IPS-18c (cell line): ENCODE results near the gene TMEM244.
"Not testable (repeated sequence)": the region's sequence is repeated elsewhere in the genome, so short reads cannot be mapped to it uniquely, and the experiment has no call there.

Experiments
- H3K4me3 ChIP-seq: 2 replicates; pipeline ENCODE4 v1.7.0; 2013; ENCODE audit warnings: low read depth, mild to moderate bottlenecking, low read length, moderate library complexity; ENCODE audit not compliant: insufficient read depth
- H3K9me3 ChIP-seq: one replicate; pipeline ENCODE4 v1.6.1; 2013; ENCODE audit warnings: mild to moderate bottlenecking, low read length, moderate library complexity; ENCODE audit not compliant: control insufficient read depth, insufficient read depth

Gene TMEM244

GRCh38 chr6:129860908-129861665 lies at the start of gene TMEM244:
TSS of gene TMEM244 (minus strand) at chr6:129861315. CDS start at chr6:129861188, 127 bp downstream.
- Histone ChIP-seq H3K9me3 (no peaks in the 10 kb centered on the region), H3K4me3 (no peak within 1 kb of the TSS)

- Histone ChIP-seq H3K9me3 (no peaks in the 10 kb centered on the region), H3K4me3 (no peak overlapping the region)
These were observed 47.7 kb upstream of the TMEM244 start for GRCh38 chr6:129908858-129909257.

- Histone ChIP-seq H3K4me3 (no peak overlapping the region), H3K9me3 (no peaks in the 10 kb centered on the region)
These were observed 47.2 kb upstream of the TMEM244 start for GRCh38 chr6:129908356-129908755.

- H3K9me3 ChIP-seq, result no peaks in the 10 kb centered on the region
These were observed 45.5 kb upstream of the TMEM244 start for GRCh38 chr6:129906515-129907077.

GRCh38 chr6:129903082-129903481 lies 42.0 kb upstream of the TMEM244 start:
- no peaks in the 10 kb centered on the region for H3K9me3 ChIP-seq
- H3K4me3 ChIP-seq, result no peak overlapping the region

More at GRCh38 chr6:129906515-129907077, 45.5 kb upstream of the TMEM244 start:
- no peak overlapping the region for H3K4me3 ChIP-seq

- H3K9me3 ChIP-seq, result no peaks in the 10 kb centered on the region
- H3K4me3 ChIP-seq, result no peak overlapping the region
These were observed 41.6 kb upstream of the TMEM244 start for GRCh38 chr6:129902681-129903080.

- Histone ChIP-seq H3K4me3 (no peak overlapping the region), H3K9me3 (no peaks in the 10 kb centered on the region)
These were observed 40.8 kb upstream of the TMEM244 start for GRCh38 chr6:129901910-129902309.

GRCh38 chr6:129895692-129896091 lies 34.6 kb upstream of the TMEM244 start:
- Histone ChIP-seq H3K9me3 (no peaks in the 10 kb centered on the region), H3K4me3 (no peak overlapping the region)

- Histone ChIP-seq H3K9me3 (no peaks in the 10 kb centered on the region), H3K4me3 (no peak overlapping the region)
These were observed 33.8 kb upstream of the TMEM244 start for GRCh38 chr6:129894921-129895320.

GRCh38 chr6:129893640-129894039 lies 32.5 kb upstream of the TMEM244 start:
- Histone ChIP-seq H3K4me3 (no peak overlapping the region), H3K9me3 (no peaks in the 10 kb centered on the region)

GRCh38 chr6:129890701-129891100 lies 29.6 kb upstream of the TMEM244 start:
- Histone ChIP-seq H3K4me3 (no peak overlapping the region), H3K9me3 (no peaks in the 10 kb centered on the region)

- Histone ChIP-seq H3K9me3 (no peaks in the 10 kb centered on the region), H3K4me3 (no peak overlapping the region)
These were observed 29.0 kb upstream of the TMEM244 start for GRCh38 chr6:129890164-129890563.

- Histone ChIP-seq H3K4me3 (no peak overlapping the region), H3K9me3 (no peaks in the 10 kb centered on the region)
These were observed 28.5 kb upstream of the TMEM244 start for GRCh38 chr6:129889580-129889979.

GRCh38 chr6:129886401-129887155 lies 25.5 kb upstream of the TMEM244 start:
- H3K9me3 ChIP-seq, result no peaks in the 10 kb centered on the region
- no peak overlapping the region for H3K4me3 ChIP-seq

GRCh38 chr6:129884211-129884610 lies 23.1 kb upstream of the TMEM244 start:
- no peaks in the 10 kb centered on the region for H3K9me3 ChIP-seq
- no peak overlapping the region for H3K4me3 ChIP-seq

GRCh38 chr6:129882510-129883023 lies 21.5 kb upstream of the TMEM244 start:
- Histone ChIP-seq H3K4me3 (no peak overlapping the region), H3K9me3 (no peaks in the 10 kb centered on the region)

GRCh38 chr6:129877894-129878293 lies 16.8 kb upstream of the TMEM244 start:
- H3K4me3 ChIP-seq, H3K9me3 ChIP-seq: not testable (repeated sequence)
